GM18508 (cell line): ENCODE results near the gene PHF11.
"Not testable (repeated sequence)": the region's sequence is repeated elsewhere in the genome, so short reads cannot be mapped to it uniquely, and the experiment has no call there.

Experiments
- ATAC-seq: cut with Tn5 transposase; IDR thresholded peaks from one replicate; pipeline ENCODE4 v1.9.1; 2021; ENCODE audit warnings: moderate number of reproducible peaks; ENCODE audit not compliant: insufficient read depth, unreplicated experiment

PHF11 gene

DNA sequence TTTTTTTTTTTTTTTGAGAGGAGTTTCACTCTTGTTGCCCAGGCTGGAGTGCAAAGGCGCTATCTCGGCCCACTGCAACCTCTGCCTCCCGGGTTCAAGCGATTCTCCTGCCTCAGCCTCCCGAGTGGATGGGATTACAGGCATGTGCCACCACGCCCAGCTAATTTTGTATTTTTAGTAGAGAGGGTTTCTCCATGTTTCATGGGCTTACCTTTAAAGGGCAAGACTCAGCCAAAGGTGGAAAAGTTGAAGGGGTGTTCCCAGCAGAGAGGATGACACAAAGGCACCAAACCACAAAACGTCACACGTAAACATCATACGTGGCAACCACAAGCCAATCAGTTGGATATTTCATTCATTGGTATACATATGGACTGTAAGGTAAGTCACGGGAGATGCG, 1.1 kb downstream of the PHF11 start:
- ATAC-seq, result not testable (repeated sequence)

DNA sequence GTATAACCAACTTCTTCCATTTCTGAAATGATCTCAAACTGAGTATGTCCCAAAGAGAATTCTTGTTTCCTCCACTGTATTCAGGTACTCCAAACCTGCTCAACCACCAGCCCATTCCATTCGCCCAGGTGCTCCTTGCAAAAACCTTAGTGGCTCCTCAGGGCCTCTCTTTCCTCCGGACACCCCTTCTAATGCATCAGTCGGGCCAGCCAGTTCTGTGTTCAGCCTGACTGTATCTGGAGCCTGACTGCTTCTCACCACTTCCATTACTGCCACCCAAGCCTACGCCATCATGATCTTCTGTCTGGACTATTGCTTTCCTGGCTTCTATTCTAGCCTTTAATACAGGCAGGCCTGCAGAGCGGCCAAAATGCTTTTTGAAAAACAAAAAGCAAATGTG, 1.5 kb downstream of the PHF11 start:
- no peak for ATAC-seq

- ATAC-seq, result no peak
Observed at GRCh38 chr13:49498206-49498605, 2.5 kb downstream of the PHF11 start.

DNA sequence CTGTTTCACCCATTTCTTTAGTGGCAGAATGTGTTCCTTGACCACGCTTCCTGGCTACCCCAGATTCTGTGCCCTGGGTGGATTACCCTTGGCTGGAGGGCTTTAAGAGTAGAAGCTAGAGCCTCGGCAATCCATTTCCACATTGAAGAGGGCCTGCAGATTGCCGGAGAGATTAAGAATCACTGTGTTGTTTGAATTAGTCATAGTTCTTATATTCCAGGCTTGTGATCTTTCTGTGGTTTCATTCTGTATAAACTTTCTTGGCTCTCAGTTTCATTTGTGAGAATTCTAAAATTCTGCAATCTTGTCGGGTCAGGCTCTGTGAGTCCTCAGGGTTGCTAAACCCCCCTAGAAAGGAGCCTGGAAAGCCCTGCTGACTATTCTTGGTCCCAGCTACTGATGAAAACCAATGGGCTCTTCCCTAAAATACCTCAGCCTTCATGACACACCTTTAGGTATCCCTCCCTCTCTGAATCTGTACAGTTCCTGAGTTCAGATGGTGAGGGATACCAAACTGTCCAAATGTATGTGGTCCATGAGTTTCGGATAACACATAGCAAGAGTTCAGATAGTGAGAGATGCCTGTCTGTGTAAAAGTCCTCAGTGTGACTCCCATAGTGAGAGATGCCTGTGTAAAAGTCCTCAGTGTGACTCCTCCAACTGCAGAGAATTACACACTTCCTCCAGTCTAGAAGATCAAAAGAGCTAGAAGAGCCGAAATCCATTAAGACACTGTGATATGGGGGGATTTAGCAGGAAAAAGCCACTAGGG, 4.3 kb downstream of the PHF11 start:
- no peak for ATAC-seq

GRCh38 chr13:49502954-49503353, 7.2 kb downstream of the PHF11 start:
- no peak for ATAC-seq

GRCh38 chr13:49503951-49504350, 8.2 kb downstream of the PHF11 start:
- ATAC-seq, result no peak

DNA sequence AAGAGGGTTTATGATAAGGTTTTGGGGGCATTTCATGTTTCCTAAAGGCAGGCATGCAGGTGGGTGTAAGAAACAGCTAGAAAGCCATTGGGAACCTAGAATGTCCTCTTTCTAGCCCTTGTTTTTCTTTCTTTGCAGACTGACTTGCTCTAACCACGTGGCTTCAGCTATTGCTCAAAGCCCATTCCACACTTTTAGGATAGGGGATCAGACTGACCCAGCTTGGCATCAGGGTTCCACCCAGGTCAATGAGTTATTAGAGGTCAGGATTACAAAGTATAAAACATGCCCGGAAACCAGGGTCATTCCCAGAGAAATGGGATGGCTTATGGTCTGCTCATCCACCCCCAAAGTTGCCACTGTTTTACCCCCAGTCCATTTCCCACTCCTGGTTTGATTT, 16.8 kb downstream of the PHF11 start:
- no peak for ATAC-seq

DNA sequence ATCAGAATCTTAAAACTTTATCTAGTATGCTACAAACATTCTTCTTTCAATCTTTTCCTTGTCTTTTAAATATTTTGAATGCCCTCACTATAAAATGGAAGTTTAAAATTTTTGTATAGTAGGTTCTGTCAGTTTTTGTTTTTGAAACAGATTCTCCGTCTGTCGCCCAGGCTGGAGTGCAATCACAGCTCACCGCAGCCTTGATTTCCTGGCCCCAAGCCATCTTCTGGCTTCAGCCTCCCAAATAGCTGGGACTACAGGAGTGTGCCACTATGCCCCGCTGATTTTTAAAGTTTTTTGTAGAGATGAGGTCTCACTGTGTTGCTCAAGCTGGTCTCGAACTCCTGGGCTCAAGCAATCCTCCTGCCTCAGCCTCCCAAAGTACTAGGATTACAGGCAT, 20.7 kb downstream of the PHF11 start:
- no peak for ATAC-seq

DNA sequence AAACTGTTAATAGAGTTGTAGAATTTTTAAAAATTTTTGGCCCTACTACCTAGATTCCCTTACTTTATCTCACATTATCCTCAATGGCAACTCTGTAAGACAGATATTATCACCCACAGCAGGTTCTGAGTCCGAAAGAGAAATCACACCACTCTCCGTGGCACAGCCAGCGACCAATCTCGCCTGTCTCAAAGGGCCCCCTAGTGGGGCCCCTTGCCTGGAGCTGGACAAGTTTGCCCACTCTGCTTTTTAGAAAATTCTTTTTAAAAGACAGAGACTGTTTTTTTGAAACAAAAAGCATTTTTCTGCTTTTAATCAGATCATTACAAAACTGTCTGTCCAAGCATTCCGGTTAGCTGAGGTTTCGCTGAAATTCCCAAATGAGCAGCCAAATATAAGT, 21.7 kb downstream of the PHF11 start:
- no peak for ATAC-seq

DNA sequence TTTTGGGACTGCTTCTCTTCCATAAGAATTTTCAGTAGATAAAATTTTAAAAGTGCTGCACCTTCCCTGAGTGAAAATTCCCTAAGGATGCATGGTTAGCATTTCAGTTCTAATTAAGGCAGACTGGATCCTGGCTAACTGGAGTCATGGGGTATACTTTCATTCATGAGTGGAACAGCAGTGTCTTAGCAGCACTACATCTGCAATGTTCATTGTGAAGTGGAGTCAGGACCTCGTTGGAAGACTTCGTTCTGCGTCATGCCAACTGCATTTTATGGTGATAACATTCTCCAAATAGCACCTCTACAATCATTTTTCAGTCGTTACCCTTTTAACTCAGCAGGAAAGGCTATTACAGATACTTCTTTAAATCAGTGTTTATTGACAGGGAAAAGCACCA, 25.5 kb downstream of the PHF11 start:
- no peak for ATAC-seq

DNA sequence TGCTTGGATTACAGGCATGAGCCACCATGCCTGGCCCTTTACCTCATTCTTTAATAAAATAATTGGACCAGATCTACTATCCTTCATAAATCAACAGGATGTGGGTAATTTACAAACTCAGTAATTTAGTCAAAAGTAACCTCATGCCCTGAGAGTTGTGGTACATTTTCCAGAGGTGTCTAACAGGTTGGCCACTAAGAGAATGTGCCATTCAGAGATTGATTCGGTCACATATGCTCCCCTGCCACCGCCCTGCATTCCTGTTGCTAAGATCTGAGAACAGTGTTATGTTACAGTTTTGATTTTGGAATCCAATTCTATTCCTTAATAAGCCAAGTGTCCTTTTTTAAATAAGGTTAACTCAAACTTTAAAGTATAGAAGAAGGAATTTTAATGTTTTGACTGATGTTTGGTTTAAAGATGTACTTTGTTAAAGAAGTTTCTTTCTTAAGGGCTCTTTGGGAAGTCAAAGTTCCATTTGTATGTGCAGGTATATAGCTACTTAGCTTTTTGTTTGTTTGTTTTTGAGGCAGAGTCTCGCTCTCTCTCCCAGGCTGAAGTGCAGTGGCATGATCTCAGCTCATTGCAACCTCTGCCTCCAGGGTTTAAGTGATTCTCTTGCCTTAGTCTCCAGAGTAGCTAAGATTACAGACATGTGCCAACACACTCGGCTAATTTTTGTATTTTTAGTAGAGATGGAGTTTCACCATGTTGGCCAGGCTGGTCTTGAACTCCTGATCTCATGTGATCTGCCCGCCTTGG, 29.2 kb downstream of the PHF11 start:
- no peak for ATAC-seq

DNA sequence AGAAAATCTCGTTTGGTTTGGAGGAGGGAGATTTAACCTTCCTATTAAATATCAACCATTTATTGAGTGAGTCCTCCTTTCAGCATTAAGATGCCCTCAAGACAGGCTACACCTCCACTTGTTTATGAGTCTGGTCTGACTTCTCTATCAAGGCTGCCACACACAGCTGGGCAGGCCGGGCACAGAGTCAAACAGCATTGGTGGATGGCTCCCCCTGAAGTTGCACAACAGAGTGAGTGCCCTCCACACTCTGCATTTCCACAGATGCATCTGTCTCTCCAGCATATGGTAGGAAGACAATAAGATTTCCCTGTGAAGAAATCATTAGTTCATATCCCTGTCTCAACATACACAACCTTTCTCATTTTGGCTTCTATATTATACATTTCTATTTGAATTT, 31.4 kb downstream of the PHF11 start:
- ATAC-seq, result no peak

GRCh38 chr13:49528161-49528560, 32.4 kb downstream of the PHF11 start:
- ATAC-seq, result no peak

DNA sequence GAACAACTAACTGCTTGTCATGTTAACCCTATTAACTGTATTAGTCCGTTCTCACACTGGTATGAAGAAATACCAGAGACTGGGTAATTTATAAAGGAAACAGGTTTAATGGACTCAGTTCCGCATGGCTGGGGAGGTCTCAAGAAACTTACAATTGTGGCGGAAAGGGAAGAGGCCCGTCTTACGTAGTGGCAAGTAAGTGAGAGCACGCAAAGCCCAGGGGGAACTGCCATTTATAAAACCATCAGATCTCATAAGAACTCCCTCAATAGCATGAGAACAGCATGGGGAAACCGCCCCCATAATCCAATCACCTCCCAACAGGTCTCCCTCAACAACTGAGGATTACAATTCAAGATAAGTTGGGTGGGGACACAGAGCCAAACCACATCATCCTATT, 34.7 kb downstream of the PHF11 start:
- no peak for ATAC-seq

DNA sequence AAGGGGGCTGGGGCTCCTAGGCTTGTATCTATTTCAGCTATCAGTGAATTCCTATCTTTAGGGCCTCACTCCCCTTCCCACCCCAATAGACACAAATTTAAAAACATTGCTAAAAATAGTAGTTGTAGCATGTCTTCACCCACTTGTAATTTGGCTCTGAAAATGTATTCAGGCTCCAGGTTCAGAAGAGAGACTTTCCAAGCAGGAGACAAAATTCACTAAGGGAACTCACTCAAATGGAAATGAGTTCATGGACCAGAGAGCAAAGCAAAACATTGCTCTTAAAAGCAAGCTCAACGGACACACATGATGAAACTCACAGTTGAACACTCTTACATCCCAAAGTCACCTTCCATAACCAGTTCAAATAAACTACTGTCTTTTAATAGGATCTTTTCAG, 36.8 kb downstream of the PHF11 start:
- ATAC-seq, result no peak

DNA sequence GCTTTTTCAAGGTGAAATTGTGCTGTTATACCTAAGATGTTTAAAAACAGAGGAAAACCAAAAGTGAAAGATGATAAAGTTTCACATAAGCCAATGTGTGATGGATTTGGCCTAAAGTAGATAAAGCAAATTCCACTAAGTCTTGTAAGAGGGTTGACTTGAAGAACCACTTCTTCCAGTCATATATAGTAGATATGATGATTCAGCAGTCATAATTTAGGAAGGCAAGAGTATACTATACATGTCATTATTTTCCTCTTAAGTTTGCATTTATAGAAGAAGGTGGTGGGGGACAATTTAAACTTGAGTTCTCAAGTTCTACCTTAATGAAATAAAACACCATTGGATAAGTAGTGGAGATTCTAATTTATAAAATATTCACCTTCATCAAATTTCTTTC, 37.3 kb downstream of the PHF11 start:
- ATAC-seq, result no peak

DNA sequence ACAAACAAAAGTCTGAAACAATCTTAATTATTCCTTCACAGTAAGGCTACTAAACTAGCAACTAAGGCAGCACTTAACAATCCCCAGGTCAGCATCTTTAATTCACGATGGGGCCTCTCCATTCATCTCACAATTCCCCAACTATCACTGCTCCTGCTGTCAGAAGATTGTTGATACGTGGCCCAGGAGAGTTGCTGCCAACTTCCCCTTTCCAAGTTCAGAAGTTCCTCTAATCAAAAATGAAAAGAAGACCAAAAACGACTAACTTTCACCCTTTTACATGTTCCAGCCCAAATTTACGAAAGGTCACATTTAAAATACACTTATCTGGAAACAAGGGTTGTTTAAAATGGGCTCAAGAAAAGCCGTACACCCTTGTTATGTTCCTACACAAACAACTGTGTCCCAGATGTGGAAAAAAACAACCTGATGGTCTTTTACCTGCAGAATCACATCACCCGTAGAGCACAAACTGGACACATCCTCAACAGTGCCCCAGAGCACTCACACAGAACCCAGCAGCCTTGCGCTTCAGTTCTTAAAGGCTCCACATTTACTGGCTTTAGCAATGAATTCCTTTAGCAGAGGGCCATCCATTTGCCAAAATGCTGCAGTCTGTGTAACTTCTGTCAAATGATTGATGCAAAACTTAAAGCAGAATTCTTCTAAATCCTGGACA, 38.0 kb downstream of the PHF11 start:
- no peak for ATAC-seq

GRCh38 chr13:49536144-49536873, 40.6 kb downstream of the PHF11 start:
- ATAC-seq, result no peak

DNA sequence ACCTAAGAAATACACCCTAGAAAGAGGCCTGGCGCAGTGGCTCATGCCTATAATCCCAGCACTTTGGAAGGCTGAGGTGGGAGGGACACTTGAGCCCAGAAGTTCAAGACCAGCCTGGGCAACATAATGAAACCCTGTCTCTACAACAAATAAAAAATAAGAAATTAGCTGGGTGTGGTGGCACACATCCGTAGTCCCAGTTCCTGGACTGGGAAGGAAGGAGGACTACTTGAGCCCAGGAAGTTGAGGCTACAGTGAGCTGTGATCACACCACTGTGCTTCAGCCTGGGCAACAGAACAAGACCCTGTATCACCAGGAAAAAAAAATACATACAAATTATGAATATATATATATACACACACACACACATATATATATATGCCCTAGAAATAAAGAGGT, 42.7 kb downstream of the PHF11 start:
- ATAC-seq, result no peak

DNA sequence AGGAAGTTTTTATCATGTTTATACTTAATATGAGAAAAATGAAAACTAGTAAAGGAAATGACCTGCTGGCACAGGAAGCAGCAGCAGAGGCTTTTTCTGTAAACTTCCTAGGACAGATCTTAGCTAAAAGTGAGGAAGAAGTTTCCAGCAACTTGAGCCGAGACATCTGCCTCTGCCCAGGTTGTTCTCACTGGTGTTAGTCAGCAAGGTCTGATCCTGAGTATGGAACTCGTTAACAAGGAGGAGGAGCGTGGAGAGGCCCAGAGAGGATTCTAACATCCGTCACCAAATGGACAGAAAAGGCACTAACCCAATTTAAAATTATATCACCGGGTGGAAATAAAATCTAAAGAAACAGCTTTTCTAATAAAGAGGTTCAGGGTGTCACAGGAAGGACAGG, 43.6 kb downstream of the PHF11 start:
- no peak for ATAC-seq

DNA sequence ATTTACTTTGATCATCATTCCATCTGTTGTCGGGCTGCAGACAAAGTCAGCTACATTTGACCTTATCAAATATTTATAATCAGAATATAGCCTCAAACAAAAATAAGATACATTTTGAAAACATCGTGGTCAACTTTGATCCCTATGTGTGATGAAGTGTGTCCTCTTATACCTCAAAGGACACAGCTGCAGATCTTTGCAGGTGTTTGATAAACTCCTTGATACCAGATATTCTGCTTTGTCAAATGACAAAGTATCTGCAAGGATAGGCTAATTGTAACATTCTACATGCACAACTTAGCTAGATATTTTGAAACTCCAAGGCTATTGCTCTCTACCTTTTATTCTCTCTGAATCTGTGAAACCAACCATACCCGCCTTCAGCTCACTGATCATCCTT, 44.0 kb downstream of the PHF11 start:
- no peak for ATAC-seq
